Measurements from ENCODE around the gene AGMAT.

- TF ChIP-seq CTCF (IDR thresholded peaks at IDR 0.05) (no peak), EP300 (IDR thresholded peaks at IDR 0.05) (no peak), POLR2A (IDR thresholded peaks at IDR 0.05) (no peak)
Measured at GRCh38 chr1:15574741-15575140, 10.1 kb downstream of the AGMAT start.

All from upper lobe of left lung (tissue), 4 donors.